ENCODE measurements around the gene COL12A1. TPM values are rescaled to one million over a fixed set of nuclear protein-coding genes. Genes with fewer than 3 reads are reported as not detected.
A peak's percentile ranks its signal among the peaks of the same experiment; 100 is the strongest.

The COL12A1 gene
- total and polyA plus RNA-seq, 2 donors (not counting 1 experiment from before 2014, with no cell fraction given), result 1,023 to 1,075 TPM

DNA sequence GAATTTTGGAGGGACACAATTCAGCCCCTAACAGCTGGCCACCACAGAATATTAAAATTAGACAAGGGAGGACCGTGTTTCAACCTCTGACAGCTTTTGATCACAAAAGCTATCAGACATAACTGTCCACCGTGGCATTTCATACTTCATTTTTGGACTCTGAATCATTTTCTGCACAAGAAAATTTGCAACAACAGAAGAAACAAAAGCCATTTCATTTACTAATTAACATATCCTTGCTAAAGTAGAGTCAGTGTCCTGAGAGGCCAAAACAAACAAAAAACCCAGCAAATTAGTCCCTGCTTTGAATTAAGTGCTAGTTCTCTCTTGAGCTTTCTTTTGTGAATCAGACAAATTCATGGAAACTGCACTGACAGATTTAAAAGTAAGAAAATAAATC is 17.6 kb upstream of the COL12A1 start:
- TF ChIP-seq, protein P1, sequence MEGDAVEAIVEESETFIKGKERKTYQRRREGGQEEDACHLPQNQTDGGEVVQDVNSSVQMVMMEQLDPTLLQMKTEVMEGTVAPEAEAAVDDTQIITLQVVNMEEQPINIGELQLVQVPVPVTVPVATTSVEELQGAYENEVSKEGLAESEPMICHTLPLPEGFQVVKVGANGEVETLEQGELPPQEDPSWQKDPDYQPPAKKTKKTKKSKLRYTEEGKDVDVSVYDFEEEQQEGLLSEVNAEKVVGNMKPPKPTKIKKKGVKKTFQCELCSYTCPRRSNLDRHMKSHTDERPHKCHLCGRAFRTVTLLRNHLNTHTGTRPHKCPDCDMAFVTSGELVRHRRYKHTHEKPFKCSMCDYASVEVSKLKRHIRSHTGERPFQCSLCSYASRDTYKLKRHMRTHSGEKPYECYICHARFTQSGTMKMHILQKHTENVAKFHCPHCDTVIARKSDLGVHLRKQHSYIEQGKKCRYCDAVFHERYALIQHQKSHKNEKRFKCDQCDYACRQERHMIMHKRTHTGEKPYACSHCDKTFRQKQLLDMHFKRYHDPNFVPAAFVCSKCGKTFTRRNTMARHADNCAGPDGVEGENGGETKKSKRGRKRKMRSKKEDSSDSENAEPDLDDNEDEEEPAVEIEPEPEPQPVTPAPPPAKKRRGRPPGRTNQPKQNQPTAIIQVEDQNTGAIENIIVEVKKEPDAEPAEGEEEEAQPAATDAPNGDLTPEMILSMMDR (conservative IDR thresholded peaks at IDR 0.05 in 1 of 2, IDR thresholded peaks at IDR 0.05 in 1 of 2; ENCODE audit: low read depth in 1 of 2, low read length in 2 of 2), result no peak
- no peak for TF ChIP-seq EZH2 (IDR thresholded peaks at IDR 0.05; ENCODE audit: low read length, missing control alignments)
- Histone ChIP-seq H3K4me1 (ENCODE audit: control insufficient read depth, extremely low read depth, insufficient read depth, low read length) (no peaks in the 10 kb centered on the region), H3K79me2 (ENCODE audit: control insufficient read depth, insufficient read depth, low read length) (no peaks in the 10 kb centered on the region)

DNA sequence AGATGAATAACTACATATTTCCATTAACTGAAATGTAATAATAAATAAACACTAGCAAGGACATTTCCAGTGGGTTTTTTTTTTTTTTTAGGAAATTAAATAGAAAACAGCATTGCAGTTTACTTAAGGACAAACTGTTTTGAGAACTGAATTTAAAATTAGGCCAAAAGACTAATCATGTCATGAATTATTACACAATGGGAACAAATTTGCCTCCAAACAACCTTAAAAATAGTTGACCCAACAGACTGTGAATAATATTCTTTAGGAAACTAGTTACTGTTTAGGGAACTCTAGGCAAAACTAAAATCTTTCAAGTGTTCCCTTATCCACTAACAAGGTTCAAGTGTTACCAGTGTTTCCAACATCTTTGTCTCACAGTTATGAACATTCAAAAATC is 16.4 kb upstream of the COL12A1 start:
- H3K4me2 ChIP-seq (ENCODE audit: extremely low read depth, insufficient read depth, low read length), result no peak overlapping the region
- H2AFZ ChIP-seq (ENCODE audit: low read length), result no peak overlapping the region
- no peaks in the 10 kb centered on the region for H3K9me3 ChIP-seq (ENCODE audit: control insufficient read depth, insufficient read depth, low read depth, low read length)
- no peaks in the 10 kb centered on the region for H3K27me3 ChIP-seq (ENCODE audit: control insufficient read depth, insufficient read depth, low read length)
- DNase-seq (ENCODE audit: low read depth in 2 of 2), result peak in 1 of 2 donors; percentile 23
- no peak overlapping the region for H3K4me3 ChIP-seq (replicated peaks in 1 of 4; ENCODE audit: control extremely low read depth in 1 of 4, insufficient read depth in 1 of 4, low read depth in 3 of 4, low read length in 4 of 4)
- peaks cover 4% of the 10 kb centered on the region for H3K4me1 ChIP-seq (ENCODE audit: control insufficient read depth, extremely low read depth, insufficient read depth, low read length)
- H3K9ac ChIP-seq (ENCODE audit: insufficient read depth, low read length), result no peak overlapping the region
- H3K27ac ChIP-seq (ENCODE audit: insufficient read depth, low read length), result no peak overlapping the region
- H3K36me3 ChIP-seq (ENCODE audit: control insufficient read depth, insufficient read depth, low read length), result no peaks in the 10 kb centered on the region
- H4K20me1 ChIP-seq (ENCODE audit: control insufficient read depth, extremely low read depth, insufficient read depth, low read length), result no peaks in the 10 kb centered on the region
- TF ChIP-seq, protein P1 (conservative IDR thresholded peaks at IDR 0.05 in 1 of 2, IDR thresholded peaks at IDR 0.05 in 1 of 2; ENCODE audit: low read depth in 1 of 2, low read length in 2 of 2), result no peak
- TF ChIP-seq EZH2 (IDR thresholded peaks at IDR 0.05; ENCODE audit: low read length, missing control alignments), result no peak
- H3K79me2 ChIP-seq (ENCODE audit: control insufficient read depth, insufficient read depth, low read length), result no peaks in the 10 kb centered on the region

More for the DNA sequence above, 17.6 kb upstream of the COL12A1 start:
- Histone ChIP-seq H3K9me3 (ENCODE audit: control insufficient read depth, insufficient read depth, low read depth, low read length) (no peaks in the 10 kb centered on the region), H3K36me3 (ENCODE audit: control insufficient read depth, insufficient read depth, low read length) (no peaks in the 10 kb centered on the region), H3K4me2 (ENCODE audit: extremely low read depth, insufficient read depth, low read length) (no peak overlapping the region), H3K9ac (ENCODE audit: insufficient read depth, low read length) (no peak overlapping the region), H4K20me1 (ENCODE audit: control insufficient read depth, extremely low read depth, insufficient read depth, low read length) (no peaks in the 10 kb centered on the region), H3K4me3 (replicated peaks in 1 of 4; ENCODE audit: control extremely low read depth in 1 of 4, insufficient read depth in 1 of 4, low read depth in 3 of 4, low read length in 4 of 4) (no peak overlapping the region), H3K27ac (ENCODE audit: insufficient read depth, low read length) (no peak overlapping the region), H3K27me3 (ENCODE audit: control insufficient read depth, insufficient read depth, low read length) (no peaks in the 10 kb centered on the region), H2AFZ (ENCODE audit: low read length) (no peak overlapping the region)
- DNase-seq (ENCODE audit: low read depth in 2 of 2), result peak in 1 of 2 donors; percentile 19

DNA sequence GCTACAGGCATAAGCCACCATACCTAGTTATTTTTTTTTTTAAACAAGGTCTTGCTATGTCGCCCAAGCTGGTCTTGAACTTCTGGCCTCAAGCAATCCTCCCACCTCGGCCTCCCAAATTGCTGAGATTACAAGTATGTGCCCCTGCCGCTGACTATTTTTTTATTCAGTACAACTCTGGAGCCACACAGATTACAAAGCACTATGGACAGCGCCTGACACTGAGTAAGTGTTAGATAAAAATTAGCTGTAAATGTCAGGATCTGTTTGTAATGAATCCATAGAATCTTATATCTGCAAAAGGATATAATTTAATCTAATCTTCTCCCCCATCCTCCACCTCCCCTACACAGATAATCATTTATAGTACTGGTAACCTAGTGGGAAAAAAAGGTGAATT is 15.3 kb upstream of the COL12A1 start:
- no peak overlapping the region for H3K27ac ChIP-seq (ENCODE audit: insufficient read depth, low read length)
- H3K4me1 ChIP-seq (ENCODE audit: control insufficient read depth, extremely low read depth, insufficient read depth, low read length), result peaks cover 4% of the 10 kb centered on the region
- no peak overlapping the region for H3K9ac ChIP-seq (ENCODE audit: insufficient read depth, low read length)
- H2AFZ ChIP-seq (ENCODE audit: low read length), result no peak overlapping the region
- H3K79me2 ChIP-seq (ENCODE audit: control insufficient read depth, insufficient read depth, low read length), result no peaks in the 10 kb centered on the region
- H4K20me1 ChIP-seq (ENCODE audit: control insufficient read depth, extremely low read depth, insufficient read depth, low read length), result no peaks in the 10 kb centered on the region
- H3K9me3 ChIP-seq (ENCODE audit: control insufficient read depth, insufficient read depth, low read depth, low read length), result no peaks in the 10 kb centered on the region
- no peak for DNase-seq (ENCODE audit: low read depth in 2 of 2)
- H3K4me3 ChIP-seq (replicated peaks in 1 of 4; ENCODE audit: control extremely low read depth in 1 of 4, insufficient read depth in 1 of 4, low read depth in 3 of 4, low read length in 4 of 4), result no peak overlapping the region
- TF ChIP-seq, protein P1 (conservative IDR thresholded peaks at IDR 0.05 in 1 of 2, IDR thresholded peaks at IDR 0.05 in 1 of 2; ENCODE audit: low read depth in 1 of 2, low read length in 2 of 2), result no peak
- no peak overlapping the region for H3K4me2 ChIP-seq (ENCODE audit: extremely low read depth, insufficient read depth, low read length)
- H3K27me3 ChIP-seq (ENCODE audit: control insufficient read depth, insufficient read depth, low read length), result no peaks in the 10 kb centered on the region
- H3K36me3 ChIP-seq (ENCODE audit: control insufficient read depth, insufficient read depth, low read length), result no peaks in the 10 kb centered on the region
